Pons (tissue), 1 donor: ENCODE data around the gene TNFAIP8L2.
"Not testable (repeated sequence)": the region's sequence is repeated elsewhere in the genome, so short reads cannot be mapped to it uniquely, and the experiment has no call there.

ENCODE experiments used
- DNase-seq: peaks from one replicate; pipeline ENCODE4 v3.0.0-alpha.2; 2016; ENCODE audit warnings: low spot score

TNFAIP8L2 gene

DNA sequence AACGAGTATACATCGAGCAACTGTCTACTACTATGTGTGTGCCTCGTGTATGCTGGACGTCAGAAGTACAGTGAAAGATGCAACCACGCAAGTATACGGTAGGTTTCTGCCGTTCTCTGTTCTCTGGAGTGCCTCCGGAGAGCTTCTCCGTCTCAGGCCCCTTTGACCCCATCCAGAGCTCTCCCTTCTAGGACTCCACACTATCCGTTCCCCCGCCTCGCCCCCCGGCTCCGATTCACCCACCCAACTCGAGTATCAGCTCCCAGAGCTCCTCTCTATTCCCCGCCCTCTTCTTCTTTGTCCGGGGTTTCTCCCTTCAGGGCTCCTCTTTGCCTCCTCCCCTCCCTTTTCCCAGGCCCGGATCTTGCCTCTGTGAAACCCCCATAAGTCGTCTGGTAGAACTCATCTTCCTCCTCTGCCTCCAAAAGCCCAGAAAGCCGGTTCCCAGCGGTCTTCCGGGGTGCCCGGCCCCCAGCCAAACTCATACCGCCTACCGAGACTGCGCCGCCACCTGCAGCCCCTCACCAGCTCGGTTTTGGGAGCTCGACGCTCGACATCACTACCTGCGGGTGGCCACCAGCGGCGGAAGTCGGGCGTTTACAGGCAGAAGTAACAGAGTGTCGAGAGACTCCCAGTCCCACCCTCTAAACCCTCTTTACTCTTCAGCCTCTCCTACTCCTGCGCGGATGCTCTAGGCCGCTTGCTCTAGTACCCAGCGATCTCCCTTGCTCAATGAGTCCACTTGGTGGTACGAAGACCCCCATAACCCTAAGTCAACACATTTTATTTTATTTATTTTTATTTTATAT lies 33.4 kb downstream of the TNFAIP8L2 start, which contains the start of gene VPS72:
TSS of gene VPS72 (minus strand) at position 561 of the 809 bp plus-strand sequence. CDS start at position 485, 76 bp downstream.
- DNase-seq, result peak; percentile 86

DNA sequence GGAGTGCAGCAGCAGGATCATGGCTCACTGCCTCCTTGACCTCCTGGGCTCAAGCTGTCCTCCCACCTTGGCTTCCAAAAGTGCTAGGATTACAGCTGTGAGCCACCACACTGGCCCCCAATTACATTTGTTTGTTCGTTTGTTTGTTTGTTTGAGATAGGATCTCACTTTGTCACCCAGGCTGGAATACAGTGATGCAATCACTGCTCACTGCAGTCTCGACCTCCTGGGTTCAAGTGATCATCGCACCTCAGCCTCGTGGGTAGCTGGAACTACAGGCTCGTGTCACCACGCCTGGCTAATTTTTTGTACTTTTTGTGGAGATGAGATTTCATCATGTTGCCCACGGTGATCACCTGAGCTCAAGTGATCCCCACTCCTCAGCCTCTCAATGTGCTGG lies 35.6 kb downstream of the TNFAIP8L2 start:
- no peak for DNase-seq

DNA sequence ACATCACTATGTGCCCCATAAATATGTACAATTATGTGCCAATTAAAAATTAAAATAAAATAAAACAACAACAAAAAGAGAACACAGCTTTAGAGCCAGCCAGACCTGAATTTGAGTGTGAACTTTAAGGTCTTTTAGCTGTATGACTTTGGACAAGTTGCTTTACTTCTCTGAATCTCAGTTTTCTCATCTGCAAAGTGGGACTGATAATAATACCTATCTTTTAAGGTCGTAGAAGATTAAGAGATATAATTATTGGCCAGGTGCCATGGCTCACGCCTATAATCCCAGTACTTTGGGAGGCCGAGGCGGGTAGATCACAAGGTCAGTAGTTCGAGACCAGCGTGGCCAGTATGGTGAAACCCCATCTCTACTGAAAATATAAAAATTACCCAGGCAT lies 36.9 kb downstream of the TNFAIP8L2 start:
- DNase-seq, result no peak

DNA sequence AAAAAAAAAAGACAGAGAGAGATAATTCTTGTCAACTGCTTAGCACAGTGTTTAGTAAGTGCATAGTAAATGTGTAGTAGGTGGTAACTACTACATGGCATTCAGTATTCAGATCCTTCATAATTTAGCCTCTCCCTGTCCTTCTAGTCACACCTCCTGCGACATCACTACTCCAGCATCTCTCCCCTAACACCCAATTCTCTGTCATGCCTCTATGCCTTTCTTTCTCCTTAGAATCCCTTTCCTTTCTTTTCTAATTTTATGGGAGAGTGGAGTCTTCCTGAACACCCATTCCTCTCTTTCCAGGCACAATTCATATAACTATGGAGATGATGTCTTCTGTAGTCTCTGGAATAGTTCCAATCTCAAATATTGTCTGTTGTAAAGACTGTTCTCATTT lies 37.4 kb downstream of the TNFAIP8L2 start:
- no peak for DNase-seq

DNA sequence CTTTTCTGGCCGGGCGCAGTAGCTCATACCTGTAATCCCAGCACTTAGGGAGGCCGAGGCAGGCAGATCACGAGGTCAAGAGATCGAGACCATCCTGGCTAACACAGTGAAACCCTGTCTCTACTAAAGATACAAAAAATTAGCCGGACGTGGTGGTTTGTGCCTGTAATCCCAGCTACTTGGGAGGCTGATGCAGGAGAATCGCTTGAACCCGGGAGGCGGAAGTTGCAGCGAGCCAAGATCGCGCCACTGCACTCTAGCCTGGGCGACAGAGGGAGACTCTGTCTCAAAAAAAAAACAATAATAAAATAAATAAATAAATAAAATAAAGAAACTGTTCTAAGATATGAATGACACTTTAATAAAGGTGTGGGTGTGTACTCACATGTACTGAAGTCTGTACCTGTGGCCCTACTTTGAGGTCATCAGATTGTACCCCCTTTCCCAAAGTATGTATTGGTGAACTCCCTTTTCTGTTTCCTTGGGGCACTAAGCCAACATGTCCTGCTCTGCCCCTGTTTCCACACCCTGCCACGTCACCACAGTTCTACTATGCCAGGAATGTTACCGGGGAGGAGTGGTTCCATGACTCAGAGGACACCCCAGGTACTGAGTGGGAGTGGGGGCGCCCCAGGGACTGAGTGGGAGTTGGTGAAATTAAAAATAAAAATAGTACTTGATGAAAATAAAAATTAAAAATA lies 38.6 kb downstream of the TNFAIP8L2 start:
- DNase-seq, result not testable (repeated sequence)

DNA sequence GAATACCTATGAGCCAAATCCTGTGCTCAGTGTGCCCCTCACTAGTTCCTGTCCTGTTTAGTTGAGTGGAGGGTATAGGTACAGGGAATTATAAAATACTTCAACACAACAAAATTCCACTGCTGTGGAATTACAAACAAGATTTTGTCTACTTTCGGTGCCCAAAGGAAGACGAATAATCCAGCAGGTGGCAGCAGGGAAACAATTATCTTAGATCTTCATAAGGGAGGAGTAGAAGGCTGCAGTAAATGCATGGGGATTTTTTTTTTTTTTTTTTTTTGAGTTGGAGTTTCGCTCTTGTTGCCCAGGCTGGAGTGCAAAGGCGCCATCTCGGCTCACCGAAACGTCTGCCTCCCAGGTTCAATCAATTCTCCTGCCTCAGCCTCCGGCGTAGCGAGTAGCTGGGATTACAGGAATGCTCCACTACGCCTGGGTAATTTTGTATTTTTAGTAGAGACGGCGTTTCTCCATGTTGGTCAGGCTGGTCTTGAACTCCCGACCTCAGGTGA lies 39.9 kb downstream of the TNFAIP8L2 start:
- peak; percentile 93 for DNase-seq

DNA sequence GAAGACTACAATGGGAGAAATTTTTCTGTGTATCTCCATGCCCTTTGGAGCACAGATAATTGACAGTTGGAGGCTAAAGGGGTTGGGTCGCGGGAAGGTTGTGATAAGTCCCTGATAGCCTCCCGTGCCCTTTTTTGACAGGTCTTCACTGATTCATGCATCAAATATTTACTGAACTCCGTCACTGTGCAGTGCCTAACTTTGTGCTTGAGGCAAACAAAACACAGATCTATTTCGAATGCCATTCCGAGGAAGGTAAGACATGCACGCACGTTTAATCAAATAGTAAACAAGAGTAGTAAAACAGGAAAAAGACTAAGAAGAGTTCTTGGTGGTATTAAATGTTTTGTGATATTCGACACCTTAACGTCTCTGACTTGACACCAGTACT lies 41.4 kb downstream of the TNFAIP8L2 start:
- DNase-seq, result no peak

DNA sequence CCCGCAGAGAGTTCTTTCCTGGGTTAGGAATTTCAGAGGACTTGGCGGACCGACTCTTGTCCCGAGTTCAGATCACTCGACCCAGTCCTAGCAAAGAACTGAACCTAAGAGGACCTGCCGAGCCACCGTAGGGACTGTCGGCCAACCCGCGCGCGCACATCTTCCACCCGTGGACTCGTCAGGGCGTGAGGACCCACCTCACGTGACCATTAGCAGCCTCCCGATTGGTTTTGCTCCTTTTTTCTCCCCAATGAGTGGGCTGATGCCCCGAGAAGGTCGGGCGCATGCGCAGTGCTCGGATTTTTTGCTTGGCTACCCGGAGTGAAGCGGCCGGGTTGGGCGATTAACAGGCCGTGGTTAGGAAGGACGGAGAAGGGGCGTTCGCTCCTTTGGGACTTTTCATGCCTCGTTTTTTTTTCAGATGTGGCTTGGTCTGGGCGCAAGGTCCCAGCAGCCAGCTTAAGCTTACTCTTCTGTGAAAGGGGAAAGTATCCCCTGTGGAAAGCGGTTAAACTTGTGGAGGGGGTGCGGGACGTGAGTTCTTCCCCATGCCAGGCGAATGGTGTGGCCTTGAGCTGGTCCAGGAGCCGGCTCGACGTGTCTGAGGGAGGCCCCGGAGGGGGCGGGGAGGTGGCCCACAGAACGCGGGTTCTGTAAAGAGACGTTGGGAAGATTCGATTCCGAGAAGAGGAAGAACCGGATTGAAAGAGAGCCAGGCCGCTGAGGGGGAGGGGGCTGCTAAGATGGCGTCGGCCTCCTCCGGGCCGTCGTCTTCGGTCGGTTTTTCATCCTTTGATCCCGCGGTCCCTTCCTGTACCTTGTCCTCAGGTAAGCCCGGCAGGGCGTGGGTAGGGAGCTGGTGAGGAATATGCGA lies 42.0 kb downstream of the TNFAIP8L2 start, which contains the start of gene PIP5K1A:
TSS of gene PIP5K1A (plus strand) at position 299 of the 874 bp plus-strand sequence. CDS start at position 744, 445 bp downstream.
- peak; percentile 99 for DNase-seq

DNA sequence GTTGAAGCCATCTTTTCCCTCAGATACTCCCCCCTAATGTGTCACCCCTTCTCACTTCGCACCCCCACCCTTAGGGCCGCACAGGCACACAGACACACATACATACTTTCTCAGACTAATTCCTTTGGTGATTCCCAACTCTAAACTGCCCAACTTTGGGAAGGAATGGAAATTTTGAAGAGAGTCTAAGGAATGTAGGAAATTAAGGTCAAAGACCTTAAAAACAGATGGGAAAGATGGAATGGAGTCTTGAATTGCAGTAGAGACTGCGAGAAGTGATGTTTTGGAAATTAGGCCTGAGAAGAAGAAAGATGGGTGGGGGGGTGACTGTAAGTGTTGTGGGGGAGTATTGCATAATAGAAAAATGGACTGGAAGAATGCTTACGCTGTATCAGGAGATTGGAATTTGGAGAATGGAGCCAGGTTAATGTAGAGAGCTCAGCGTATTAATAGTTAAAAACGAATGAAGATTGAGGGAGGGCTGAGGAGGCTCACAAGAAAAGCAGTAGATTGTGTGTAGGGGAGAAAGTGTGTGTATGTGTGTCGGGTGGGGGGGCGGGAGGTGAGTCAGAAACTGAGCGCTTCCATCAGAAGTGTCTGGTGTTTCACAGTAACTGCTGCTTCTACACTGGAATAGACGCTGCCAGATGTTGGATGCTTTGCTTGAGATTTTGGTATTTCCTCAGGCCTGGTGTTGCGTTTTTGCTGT lies 43.6 kb downstream of the TNFAIP8L2 start:
- DNase-seq, result no peak

DNA sequence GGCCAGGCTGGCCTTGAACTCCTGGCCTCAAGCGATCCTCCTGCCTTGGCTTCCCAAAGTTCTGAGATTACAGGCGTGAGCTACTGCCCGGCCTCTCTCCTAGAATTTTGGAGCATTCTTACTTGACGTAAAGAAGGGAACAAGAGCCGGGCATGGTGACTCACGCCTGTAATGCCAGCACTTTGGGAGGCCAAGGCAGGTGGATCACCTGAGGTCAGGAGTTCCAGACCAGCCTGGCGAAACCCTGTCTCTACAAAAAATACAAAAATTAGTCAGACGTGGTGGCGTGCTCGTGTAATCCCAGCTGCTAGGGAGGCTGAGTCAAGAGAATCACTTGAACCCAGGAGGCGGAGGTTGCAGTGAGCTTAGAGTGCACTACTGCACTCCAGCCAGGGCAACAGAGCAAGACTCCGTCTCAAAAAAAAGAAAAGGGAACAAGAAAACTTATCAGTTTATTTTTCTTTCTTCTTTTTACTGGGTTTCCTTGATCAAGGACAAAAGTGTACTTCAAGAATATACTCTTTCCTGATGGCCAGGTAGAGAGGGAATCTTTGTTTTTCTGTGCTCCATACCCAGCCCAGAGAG lies 49.0 kb downstream of the TNFAIP8L2 start:
- not testable (repeated sequence) for DNase-seq
